Mucosa of rectum (tissue), 2 donors: ENCODE results near the gene CRYBG3.

Experiments used
- H3K27ac ChIP-seq, 2 donors: one replicate each; pipeline ENCODE4 v1.7.0; 2013; ENCODE audit warnings: inconsistent platforms in 2 of 2, low read depth in 2 of 2, low read length in 2 of 2
- H3K27me3 ChIP-seq, 2 donors: one replicate each; pipeline ENCODE4 v1.7.0; 2013; ENCODE audit warnings: low read length in 2 of 2; ENCODE audit not compliant: control insufficient read depth in 2 of 2, insufficient read depth in 2 of 2
- H3K36me3 ChIP-seq, 2 donors: one replicate each; pipeline ENCODE4 v1.7.0; 2013; ENCODE audit warnings: low read length in 2 of 2; ENCODE audit not compliant: control insufficient read depth in 2 of 2, insufficient read depth in 2 of 2
- H3K4me1 ChIP-seq, 2 donors: one replicate each; pipeline ENCODE4 v1.7.0; 2013; ENCODE audit warnings: low read length in 2 of 2, mild to moderate bottlenecking in 1 of 2; ENCODE audit not compliant: control insufficient read depth in 2 of 2, insufficient read depth in 2 of 2
- H3K4me3 ChIP-seq, 2 donors: one replicate each; pipeline ENCODE4 v1.7.0; 2013; ENCODE audit warnings: low read length in 2 of 2
- H3K9ac ChIP-seq, 2 donors: one replicate each; pipeline ENCODE4 v1.7.0; 2013; ENCODE audit warnings: low read length in 2 of 2, low read depth in 1 of 2, mild to moderate bottlenecking in 1 of 2
- H3K9me3 ChIP-seq, 2 donors: one replicate each; pipeline ENCODE4 v1.7.0; 2013; ENCODE audit warnings: low read length in 2 of 2; ENCODE audit not compliant: control insufficient read depth in 2 of 2
- donor health status: healthy.
- donor health status: Normal muscosa, but diverticular disease.

CRYBG3 gene

GRCh38 chr3:97952872-97953271, 131.1 kb downstream of the CRYBG3 start:
- no peaks in the 10 kb centered on the region for H3K27me3 ChIP-seq
- H3K27ac ChIP-seq = no peak overlapping the region
- H3K9ac ChIP-seq = no peak overlapping the region
- no peak overlapping the region for H3K4me3 ChIP-seq
- no peaks in the 10 kb centered on the region for H3K4me1 ChIP-seq
- H3K9me3 ChIP-seq = no peaks in the 10 kb centered on the region
- peaks cover 28 to 56% of the 10 kb centered on the region in 2 donors for H3K36me3 ChIP-seq

DNA sequence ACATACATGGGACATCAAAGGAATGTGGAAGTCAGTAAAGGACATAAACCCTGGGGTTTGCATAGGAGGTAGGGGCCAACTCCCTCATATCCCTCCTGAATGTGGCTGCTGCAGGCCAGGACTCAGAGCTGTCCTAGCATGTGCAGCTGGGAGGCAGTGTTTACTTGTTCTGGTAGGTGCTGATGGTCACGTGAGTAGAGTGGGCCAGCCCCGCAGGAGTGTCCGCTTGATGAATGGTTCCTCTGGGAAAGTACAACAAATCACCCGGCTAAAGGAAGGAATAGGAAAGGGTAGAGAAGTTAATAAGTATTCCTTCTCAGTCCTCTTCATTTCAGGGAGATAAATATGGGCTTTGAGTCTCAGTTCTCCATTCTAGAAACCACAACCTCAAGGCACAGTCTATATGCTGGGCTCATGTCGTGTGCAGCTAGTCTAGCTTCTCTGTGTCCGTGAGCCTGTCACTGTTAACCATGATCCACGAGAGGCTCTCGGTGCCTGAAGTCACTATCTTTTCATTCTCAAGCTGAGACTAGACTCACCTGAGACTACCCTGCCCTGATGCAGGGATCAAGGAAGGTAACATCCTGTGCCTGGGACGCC, 132.5 kb downstream of the CRYBG3 start:
- Histone ChIP-seq H3K27me3 (no peaks in the 10 kb centered on the region), H3K36me3 (peaks cover 28 to 53% of the 10 kb centered on the region in 2 donors), H3K4me1 (no peaks in the 10 kb centered on the region), H3K27ac (no peak overlapping the region), H3K4me3 (no peak overlapping the region), H3K9me3 (no peaks in the 10 kb centered on the region), H3K9ac (no peak overlapping the region)

DNA sequence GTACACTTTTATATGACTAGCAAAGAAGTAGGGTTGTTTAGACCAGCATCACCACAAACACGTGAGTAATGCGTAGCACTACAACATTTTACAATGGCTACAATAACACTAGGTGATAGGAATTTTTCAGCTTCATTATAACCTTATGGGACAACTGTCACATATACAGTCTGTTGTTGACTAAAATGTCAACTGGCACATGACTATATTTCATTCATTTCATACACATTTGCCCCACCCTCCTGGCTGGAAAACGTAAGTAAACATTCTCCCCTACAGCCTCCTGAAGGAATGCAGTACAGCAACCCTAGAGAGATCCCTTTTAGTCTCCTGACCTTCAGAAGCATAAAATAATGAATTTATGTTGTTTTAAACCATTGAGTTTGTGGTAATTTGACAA, 134.2 kb downstream of the CRYBG3 start:
- Histone ChIP-seq H3K27me3 (no peaks in the 10 kb centered on the region), H3K9ac (no peak overlapping the region), H3K4me3 (no peak overlapping the region), H3K36me3 (peaks cover 26 to 42% of the 10 kb centered on the region in 2 donors), H3K27ac (no peak overlapping the region), H3K9me3 (no peaks in the 10 kb centered on the region), H3K4me1 (no peaks in the 10 kb centered on the region)

GRCh38 chr3:97957617-97958311, 136.0 kb downstream of the CRYBG3 start:
- H3K27me3 ChIP-seq = no peaks in the 10 kb centered on the region
- no peak overlapping the region for H3K27ac ChIP-seq
- H3K9ac ChIP-seq = no peak overlapping the region
- H3K36me3 ChIP-seq = peaks cover 26 to 31% of the 10 kb centered on the region in 2 donors
- no peaks in the 10 kb centered on the region for H3K9me3 ChIP-seq
- no peak overlapping the region for H3K4me3 ChIP-seq
- no peaks in the 10 kb centered on the region for H3K4me1 ChIP-seq

DNA sequence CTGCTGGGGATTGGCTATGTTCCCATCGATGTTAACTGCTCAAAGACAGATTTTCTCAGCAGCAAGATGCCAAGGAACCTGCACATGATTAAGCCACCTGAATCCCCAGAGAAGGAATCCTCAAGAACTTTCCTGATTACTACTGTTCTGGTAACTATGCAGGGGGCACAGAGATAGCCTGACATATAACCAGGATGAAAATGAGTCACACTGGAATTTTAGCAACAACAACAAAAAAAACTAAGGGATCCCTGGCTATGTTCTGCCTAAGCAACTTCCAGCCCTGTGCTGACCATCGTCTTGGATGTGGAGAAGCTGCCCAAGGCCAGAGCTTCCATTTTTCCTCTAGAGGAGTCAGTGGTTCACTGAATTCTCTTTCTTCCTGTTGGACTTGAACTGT, 136.6 kb downstream of the CRYBG3 start:
- Histone ChIP-seq H3K9ac (no peak overlapping the region), H3K9me3 (no peaks in the 10 kb centered on the region), H3K27me3 (no peaks in the 10 kb centered on the region), H3K36me3 (peaks cover 23 to 25% of the 10 kb centered on the region in 2 donors), H3K4me1 (no peaks in the 10 kb centered on the region), H3K27ac (no peak overlapping the region), H3K4me3 (no peak overlapping the region)

GRCh38 chr3:97958796-97959195, 137.0 kb downstream of the CRYBG3 start:
- no peak overlapping the region for H3K4me3 ChIP-seq
- H3K27ac ChIP-seq = no peak overlapping the region
- H3K9ac ChIP-seq = no peak overlapping the region
- H3K36me3 ChIP-seq = peaks cover 23 to 25% of the 10 kb centered on the region in 2 donors
- H3K9me3 ChIP-seq = no peaks in the 10 kb centered on the region
- H3K27me3 ChIP-seq = no peaks in the 10 kb centered on the region
- no peaks in the 10 kb centered on the region for H3K4me1 ChIP-seq

DNA sequence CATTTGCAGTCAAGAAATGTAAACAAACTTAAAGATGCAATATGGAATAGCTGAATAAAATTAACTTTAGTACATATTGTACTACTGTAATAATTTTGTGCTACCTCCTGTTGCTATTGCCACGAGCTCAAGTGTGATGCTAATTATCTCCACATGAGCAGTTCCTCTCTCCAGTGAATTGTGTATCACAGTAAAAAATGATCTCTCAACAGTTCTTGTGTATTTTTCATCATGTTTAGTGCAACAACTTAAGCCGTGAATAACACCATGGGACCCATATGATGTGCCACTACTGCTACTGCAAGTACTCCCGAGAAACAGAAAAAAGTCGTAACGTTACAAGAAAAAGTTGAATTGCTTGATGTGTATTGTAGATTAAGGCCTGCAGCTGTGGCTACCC, 138.1 kb downstream of the CRYBG3 start:
- Histone ChIP-seq H3K27me3 (no peaks in the 10 kb centered on the region), H3K4me3 (no peak overlapping the region), H3K4me1 (no peaks in the 10 kb centered on the region)

GRCh38 chr3:97960551-97960950, 138.7 kb downstream of the CRYBG3 start:
- Histone ChIP-seq H3K9ac (no peak overlapping the region), H3K27ac (no peak overlapping the region), H3K4me1 (no peaks in the 10 kb centered on the region)

More for the DNA sequence above, 138.1 kb downstream of the CRYBG3 start:
- peaks cover 15 to 17% of the 10 kb centered on the region in 2 donors for H3K36me3 ChIP-seq
- no peak overlapping the region for H3K9ac ChIP-seq
- H3K27ac ChIP-seq = no peak overlapping the region
- H3K9me3 ChIP-seq = no peaks in the 10 kb centered on the region

DNA sequence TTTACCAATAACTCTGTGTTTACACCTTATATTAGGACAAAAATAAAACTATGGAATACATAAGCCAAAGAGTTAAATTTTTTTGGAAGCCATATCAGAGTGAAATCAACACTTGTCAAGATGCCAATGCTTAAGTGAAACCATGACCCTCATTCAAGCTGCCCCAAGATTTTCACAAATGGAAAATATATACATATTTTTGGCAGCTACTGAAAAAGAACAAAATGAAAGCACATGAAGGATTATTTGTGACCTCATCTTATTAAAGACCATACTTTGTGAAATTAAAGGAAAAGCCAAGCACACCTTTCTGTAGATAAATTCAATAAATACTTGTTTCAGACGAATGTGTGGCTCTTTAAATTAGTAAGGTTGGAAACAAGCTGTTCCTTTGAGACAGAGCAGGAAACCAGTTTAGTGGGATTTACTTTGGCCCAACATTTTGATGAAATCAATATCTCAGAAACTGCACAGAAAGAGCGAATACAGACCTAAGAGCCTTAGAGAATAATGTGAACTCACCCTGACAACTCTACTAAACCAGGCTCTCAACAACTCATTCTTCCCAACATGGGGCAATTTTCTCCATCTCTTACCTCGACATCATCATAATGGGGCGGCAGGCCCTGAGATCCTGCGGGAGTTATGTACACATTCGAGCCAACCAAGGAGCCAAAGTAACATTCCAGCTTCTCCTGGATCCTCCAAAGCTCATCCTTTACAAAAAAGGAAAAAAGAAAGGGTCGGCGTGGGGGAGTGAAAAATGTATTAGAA, 139.4 kb downstream of the CRYBG3 start:
- H3K36me3 ChIP-seq = peaks cover 15 to 17% of the 10 kb centered on the region in 2 donors
- H3K27ac ChIP-seq = no peak overlapping the region
- H3K4me1 ChIP-seq = no peaks in the 10 kb centered on the region
- H3K9ac ChIP-seq = no peak overlapping the region
- H3K27me3 ChIP-seq = no peaks in the 10 kb centered on the region
- H3K4me3 ChIP-seq = no peak overlapping the region
- H3K9me3 ChIP-seq = no peaks in the 10 kb centered on the region

More at GRCh38 chr3:97960551-97960950, 138.7 kb downstream of the CRYBG3 start:
- Histone ChIP-seq H3K9me3 (no peaks in the 10 kb centered on the region), H3K4me3 (no peak overlapping the region), H3K27me3 (no peaks in the 10 kb centered on the region), H3K36me3 (peaks cover 15 to 17% of the 10 kb centered on the region in 2 donors)

DNA sequence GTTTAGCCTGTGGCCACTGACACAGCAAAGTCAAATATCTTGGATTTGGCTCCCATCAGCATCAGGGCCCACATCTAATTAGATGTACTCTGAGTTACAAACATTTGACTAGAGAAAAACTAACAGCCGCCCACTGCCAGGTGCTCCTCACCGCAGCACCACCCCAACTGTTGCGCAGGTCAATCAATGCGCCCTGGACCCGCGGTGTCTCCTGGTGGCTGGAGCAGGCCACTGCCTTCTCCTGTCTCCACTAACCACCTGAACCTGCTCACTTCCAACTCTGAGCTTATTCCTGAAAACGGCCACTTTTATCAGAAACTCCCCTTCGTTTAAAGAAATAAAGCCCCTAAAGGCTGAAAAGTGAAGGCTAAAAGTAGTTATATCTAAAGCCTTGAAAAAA, 146.2 kb downstream of the CRYBG3 start:
- H3K9ac ChIP-seq = no peak overlapping the region
- no peak overlapping the region for H3K4me3 ChIP-seq
- H3K9me3 ChIP-seq = no peaks in the 10 kb centered on the region
- H3K27me3 ChIP-seq = no peaks in the 10 kb centered on the region
- peaks cover 9 to 16% of the 10 kb centered on the region in 2 donors for H3K4me1 ChIP-seq
- H3K27ac ChIP-seq = no peak overlapping the region
- H3K36me3 ChIP-seq = peaks cover 8 to 10% of the 10 kb centered on the region in 2 donors
